22Rv1 (cell line): ENCODE data around the gene TCF25.

Experiments used
- H3K27ac ChIP-seq: fragments of 450-650 bp; 2 replicates; pipeline ENCODE4 v1.5.1; 2017
- ZFX ChIP-seq: fragments of 450-650 bp; IDR thresholded peaks from 2 replicates; pipeline ENCODE4 v1.6.1; 2017; ENCODE audit warnings: antibody characterized with exemption, borderline replicate concordance
- TF ChIP-seq, protein P1 (sequence below): fragments of 450-650 bp; IDR thresholded peaks from 2 replicates; pipeline ENCODE4 v1.5.1; 2017; ENCODE audit warnings: mild to moderate bottlenecking

The TCF25 gene

GRCh38 chr16:89960966-89961365, 87.6 kb downstream of the TCF25 start:
- no peak overlapping the region for H3K27ac ChIP-seq
- no peak for TF ChIP-seq ZFX
- TF ChIP-seq, protein P1, sequence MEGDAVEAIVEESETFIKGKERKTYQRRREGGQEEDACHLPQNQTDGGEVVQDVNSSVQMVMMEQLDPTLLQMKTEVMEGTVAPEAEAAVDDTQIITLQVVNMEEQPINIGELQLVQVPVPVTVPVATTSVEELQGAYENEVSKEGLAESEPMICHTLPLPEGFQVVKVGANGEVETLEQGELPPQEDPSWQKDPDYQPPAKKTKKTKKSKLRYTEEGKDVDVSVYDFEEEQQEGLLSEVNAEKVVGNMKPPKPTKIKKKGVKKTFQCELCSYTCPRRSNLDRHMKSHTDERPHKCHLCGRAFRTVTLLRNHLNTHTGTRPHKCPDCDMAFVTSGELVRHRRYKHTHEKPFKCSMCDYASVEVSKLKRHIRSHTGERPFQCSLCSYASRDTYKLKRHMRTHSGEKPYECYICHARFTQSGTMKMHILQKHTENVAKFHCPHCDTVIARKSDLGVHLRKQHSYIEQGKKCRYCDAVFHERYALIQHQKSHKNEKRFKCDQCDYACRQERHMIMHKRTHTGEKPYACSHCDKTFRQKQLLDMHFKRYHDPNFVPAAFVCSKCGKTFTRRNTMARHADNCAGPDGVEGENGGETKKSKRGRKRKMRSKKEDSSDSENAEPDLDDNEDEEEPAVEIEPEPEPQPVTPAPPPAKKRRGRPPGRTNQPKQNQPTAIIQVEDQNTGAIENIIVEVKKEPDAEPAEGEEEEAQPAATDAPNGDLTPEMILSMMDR = no peak
